Skin of body (tissue), 2 donors: Measurements from ENCODE around the gene MRPL21. TPM values are rescaled to one million over a fixed set of nuclear protein-coding genes. Genes with fewer than 3 reads are reported as not detected.
"Not testable (repeated sequence)": the region's sequence is repeated elsewhere in the genome, so short reads cannot be mapped to it uniquely, and the experiment has no call there.

Source experiments
- DNase-seq: peaks from one replicate; lab custom pipeline; 2025; lab: John Stamatoyannopoulos, UW
- total RNA-seq: library from RNA; depleted of rRNA; stranded (reverse); fragments of >200 nt; gene quantifications from one replicate; pipeline ENCODE4 v1.2.3, GENCODE V29; 2014

MRPL21 gene
- total RNA-seq, 1 donor from 2014 or later, result 42.9 TPM

GRCh38 chr11:68868221-68868835 is 35.3 kb downstream of the MRPL21 start:
- DNase-seq, result no peak

GRCh38 chr11:68867066-68867465 is 36.6 kb downstream of the MRPL21 start:
- DNase-seq, result no peak

- DNase-seq, result no peak
These were observed 38.4 kb downstream of the MRPL21 start for GRCh38 chr11:68865241-68865640.

GRCh38 chr11:68863553-68864265 is 39.9 kb downstream of the MRPL21 start:
- no peak for DNase-seq

GRCh38 chr11:68862421-68862820 is 41.2 kb downstream of the MRPL21 start:
- DNase-seq, result no peak

GRCh38 chr11:68859123-68859522 is 44.5 kb downstream of the MRPL21 start:
- DNase-seq, result no peak

- no peak for DNase-seq
These were observed 46.5 kb downstream of the MRPL21 start for GRCh38 chr11:68857037-68857586.

- not testable (repeated sequence) for DNase-seq
These were observed 47.1 kb downstream of the MRPL21 start for GRCh38 chr11:68856425-68857030.

GRCh38 chr11:68855205-68855981 is 48.2 kb downstream of the MRPL21 start:
- DNase-seq, result no peak

- DNase-seq, result no peak
These were observed 49.2 kb downstream of the MRPL21 start for GRCh38 chr11:68854273-68854958.

- DNase-seq, result no peak
These were observed 51.0 kb downstream of the MRPL21 start for GRCh38 chr11:68852628-68853027.

GRCh38 chr11:68848429-68848828 is 55.2 kb downstream of the MRPL21 start:
- no peak for DNase-seq

GRCh38 chr11:68847395-68847794 is 56.2 kb downstream of the MRPL21 start:
- DNase-seq, result no peak

- no peak for DNase-seq
These were observed 58.2 kb downstream of the MRPL21 start for GRCh38 chr11:68845351-68846002.

GRCh38 chr11:68844801-68845200 is 58.8 kb downstream of the MRPL21 start:
- DNase-seq, result no peak

- no peak for DNase-seq
These were observed 59.3 kb downstream of the MRPL21 start for GRCh38 chr11:68844376-68844775.

GRCh38 chr11:68843703-68844312 is 59.8 kb downstream of the MRPL21 start:
- no peak for DNase-seq

GRCh38 chr11:68843052-68843561 is 60.5 kb downstream of the MRPL21 start:
- DNase-seq, result no peak

GRCh38 chr11:68842427-68843051 is 61.1 kb downstream of the MRPL21 start:
- DNase-seq, result no peak
